Kidney glomerular epithelial cell (primary cell): Measurements from ENCODE around the gene COBLL1.
A peak's percentile ranks its signal among the peaks of the same experiment; 100 is the strongest.

ENCODE experiments used
- DNase-seq: peaks from one replicate; lab custom pipeline; 2025; lab: John Stamatoyannopoulos, UW

COBLL1 gene

GRCh38 chr2:164757934-164758695 is 83.5 kb downstream of the COBLL1 start:
- peak; percentile 21 for DNase-seq

GRCh38 chr2:164756773-164757172 is 84.8 kb downstream of the COBLL1 start:
- no peak for DNase-seq

- DNase-seq: no peak
Measured at GRCh38 chr2:164755952-164756351, 85.7 kb downstream of the COBLL1 start.

GRCh38 chr2:164754157-164755093 is 87.2 kb downstream of the COBLL1 start:
- DNase-seq: no peak

GRCh38 chr2:164752956-164753355 is 88.7 kb downstream of the COBLL1 start:
- DNase-seq: no peak

- DNase-seq: no peak
Measured at GRCh38 chr2:164747783-164748433, 93.7 kb downstream of the COBLL1 start.

- no peak for DNase-seq
Measured at GRCh38 chr2:164747140-164747539, 94.5 kb downstream of the COBLL1 start.

GRCh38 chr2:164746713-164747112 is 94.9 kb downstream of the COBLL1 start:
- DNase-seq: peak; percentile 31

GRCh38 chr2:164745012-164745797 is 96.4 kb downstream of the COBLL1 start:
- peak; percentile 25 for DNase-seq

- DNase-seq: no peak
Measured at GRCh38 chr2:164742738-164743317, 98.8 kb downstream of the COBLL1 start.

- peak; percentile 23 for DNase-seq
Measured at GRCh38 chr2:164739966-164740365, 101.7 kb downstream of the COBLL1 start.

- DNase-seq: peak; percentile 73
Measured at GRCh38 chr2:164737612-164738081, 104.0 kb downstream of the COBLL1 start.

- peak; percentile 90 for DNase-seq
Measured at GRCh38 chr2:164735309-164735919, 106.2 kb downstream of the COBLL1 start.

- no peak for DNase-seq
Measured at GRCh38 chr2:164734196-164734595, 107.4 kb downstream of the COBLL1 start.

- DNase-seq: peak; percentile 36
Measured at GRCh38 chr2:164725542-164725941, 116.1 kb downstream of the COBLL1 start.

- DNase-seq: no peak
Measured at GRCh38 chr2:164722616-164723338, 118.8 kb downstream of the COBLL1 start.

GRCh38 chr2:164721430-164721829 is 120.2 kb downstream of the COBLL1 start:
- DNase-seq: peak; percentile 24

- DNase-seq: peak; percentile 89
Measured at GRCh38 chr2:164719996-164720941, 121.4 kb downstream of the COBLL1 start.
